Hepatocyte (in vitro differentiated cells): ENCODE measurements around the gene TP73. TPM values are rescaled to one million over a fixed set of nuclear protein-coding genes. Genes with fewer than 3 reads are reported as not detected.

Experiments
- DNase-seq: peaks from one replicate; pipeline ENCODE4 v3.0.0-alpha.2; 2016; ENCODE audit warnings: low spot score
- H2AFZ ChIP-seq: fragments of 200-600 bp; sonication (generic); 2 replicates; pipeline ENCODE4 v1.6.0; 2016; ENCODE audit warnings: antibody characterized with exemption, mild to moderate bottlenecking
- H3K27ac ChIP-seq: fragments of 200-600 bp; sonication (generic); 2 replicates; pipeline ENCODE4 v1.5.1; 2016; ENCODE audit warnings: mild to moderate bottlenecking
- H3K27me3 ChIP-seq: fragments of 200-600 bp; sonication (generic); 2 replicates; pipeline ENCODE4 v1.6.1; 2016
- H3K36me3 ChIP-seq: fragments of 200-600 bp; sonication (generic); replicated peaks from 2 replicates; pipeline ENCODE4 v1.5.1; 2016; ENCODE audit warnings: low read depth; ENCODE audit not compliant: insufficient read depth
- H3K4me1 ChIP-seq: fragments of 200-600 bp; sonication (generic); 2 replicates; pipeline ENCODE4 v1.5.1; 2016; ENCODE audit warnings: mild to moderate bottlenecking, moderate library complexity; ENCODE audit not compliant: insufficient read depth
- H3K4me2 ChIP-seq: fragments of 200-600 bp; sonication (generic); 2 replicates; pipeline ENCODE4 v1.6.0; 2016
- H3K4me3 ChIP-seq: fragments of 200-600 bp; sonication (generic); 2 replicates; pipeline ENCODE4 v1.5.1; 2016; ENCODE audit warnings: mild to moderate bottlenecking
- H3K79me2 ChIP-seq: fragments of 200-600 bp; sonication (generic); 2 replicates; pipeline ENCODE4 v1.6.0; 2017; ENCODE audit warnings: mild to moderate bottlenecking
- H3K9me2 ChIP-seq: fragments of 200-600 bp; sonication (generic); replicated peaks from 2 replicates; pipeline ENCODE4 v1.6.0; 2017; ENCODE audit warnings: mild to moderate bottlenecking; ENCODE audit not compliant: insufficient read depth
- H3K9me3 ChIP-seq: fragments of 200-600 bp; sonication (generic); 2 replicates; pipeline ENCODE4 v1.5.1; 2016; ENCODE audit warnings: low read depth, mild to moderate bottlenecking
- H4K20me1 ChIP-seq: fragments of 200-600 bp; sonication (generic); 2 replicates; pipeline ENCODE4 v1.6.0; 2016; ENCODE audit warnings: mild to moderate bottlenecking; ENCODE audit not compliant: insufficient read depth, poor library complexity, severe bottlenecking
- CTCF ChIP-seq: fragments of 200-600 bp; sonication (generic); IDR thresholded peaks from 2 replicates; pipeline ENCODE4 v1.5.1; 2016; ENCODE audit warnings: antibody characterized with exemption, mild to moderate bottlenecking; ENCODE audit not compliant: poor library complexity
- EZH2 ChIP-seq: fragments of 200-600 bp; sonication (generic); IDR thresholded peaks from 2 replicates; pipeline ENCODE4 v1.6.1; 2016; ENCODE audit warnings: antibody characterized with exemption, mild to moderate bottlenecking, borderline replicate concordance
- EZH2phosphoT487 ChIP-seq: fragments of 200-600 bp; sonication (generic); IDR thresholded peaks from one replicate; pipeline ENCODE4 v1.6.1; 2018; ENCODE audit warnings: antibody characterized with exemption, mild to moderate bottlenecking, low read depth, moderate library complexity; ENCODE audit not compliant: unreplicated experiment, severe bottlenecking
- WGBS: methylation state at CpG from one replicate; pipeline ENCODE4 v1.1.6; 2016; ENCODE audit warnings: low lambda C conversion rate; ENCODE audit errors: missing lambda C conversion rate; 5-methylcytosine and 5-hydroxymethylcytosine counted together
- polyA plus RNA-seq: library from polyadenylated mRNA; unstranded; fragments of >200 nt; fragmentation: Nextera tagmentation; extraction: Ambion mirVana; gene quantifications from 2 replicates; pipeline ENCODE4 v1.2.1, GENCODE V29; 2016
- total RNA-seq: library from RNA; depleted of rRNA; stranded (reverse); fragments of >200 nt; gene quantifications from 2 replicates; pipeline ENCODE4 v1.2.3, GENCODE V29; 2014

Gene TP73
- total and polyA plus RNA-seq, 2 experiments from 2014 or later, result 0.27 to 0.47 TPM

GRCh38 chr1:3762151-3762872, 110.0 kb downstream of the TP73 start:
- H3K4me1 ChIP-seq, result no peaks in the 10 kb centered on the region
- H3K9me3 ChIP-seq, result no peaks in the 10 kb centered on the region
- H3K36me3 ChIP-seq, result no peaks in the 10 kb centered on the region
- H3K27ac ChIP-seq, result no peak overlapping the region
- H3K27me3 ChIP-seq, result no peaks in the 10 kb centered on the region
- 82% methylated on average over 15 of the region's 15 CpGs for WGBS
- H4K20me1 ChIP-seq, result no peaks in the 10 kb centered on the region
- no peaks in the 10 kb centered on the region for H3K9me2 ChIP-seq
- H2AFZ ChIP-seq, result no peak overlapping the region
- TF ChIP-seq CTCF, result no peak
- TF ChIP-seq EZH2phosphoT487, result no peak
- no peak for TF ChIP-seq EZH2
- no peaks in the 10 kb centered on the region for H3K79me2 ChIP-seq
- no peak for DNase-seq
- no peak overlapping the region for H3K4me3 ChIP-seq
- no peak overlapping the region for H3K4me2 ChIP-seq

GRCh38 chr1:3762873-3763228, 110.5 kb downstream of the TP73 start:
- Histone ChIP-seq H3K27ac (no peak overlapping the region), H3K4me3 (no peak overlapping the region), H3K4me1 (no peaks in the 10 kb centered on the region), H4K20me1 (no peaks in the 10 kb centered on the region), H3K79me2 (no peaks in the 10 kb centered on the region), H3K9me2 (no peaks in the 10 kb centered on the region), H3K27me3 (no peaks in the 10 kb centered on the region), H3K9me3 (no peaks in the 10 kb centered on the region), H2AFZ (no peak overlapping the region), H3K4me2 (no peak overlapping the region), H3K36me3 (no peaks in the 10 kb centered on the region)
- no peak for DNase-seq
- TF ChIP-seq CTCF, result no peak
- TF ChIP-seq EZH2phosphoT487, result no peak
- no peak for TF ChIP-seq EZH2
- 81% methylated on average over 12 of the region's 12 CpGs for WGBS

GRCh38 chr1:3763351-3764125, 111.2 kb downstream of the TP73 start:
- 91% methylated on average over 31 of the region's 31 CpGs for WGBS
- no peak overlapping the region for H3K4me3 ChIP-seq
- TF ChIP-seq EZH2phosphoT487, result no peak
- TF ChIP-seq EZH2, result no peak
- TF ChIP-seq CTCF, result no peak
- H3K4me2 ChIP-seq, result no peak overlapping the region
- no peak overlapping the region for H3K27ac ChIP-seq
- no peaks in the 10 kb centered on the region for H3K79me2 ChIP-seq
- H3K27me3 ChIP-seq, result no peaks in the 10 kb centered on the region
- no peaks in the 10 kb centered on the region for H3K36me3 ChIP-seq
- no peaks in the 10 kb centered on the region for H3K9me3 ChIP-seq
- H3K9me2 ChIP-seq, result no peaks in the 10 kb centered on the region
- no peaks in the 10 kb centered on the region for H4K20me1 ChIP-seq
- no peak overlapping the region for H2AFZ ChIP-seq
- DNase-seq, result no peak
- H3K4me1 ChIP-seq, result no peaks in the 10 kb centered on the region
